Measurements from ENCODE around the gene COPS7A. TPM values are rescaled to one million over a fixed set of nuclear protein-coding genes. Genes with fewer than 3 reads are reported as not detected.

COPS7A gene
- total RNA-seq, 1 experiment from 2014 or later: 67.8 TPM

GRCh38 chr12:6751767-6752166 is 27.9 kb downstream of the COPS7A start:
- peak overlapping the region; percentile 92 for H3K27ac ChIP-seq (ENCODE audit: low read depth, low read length)
- RAD21 ChIA-PET (ENCODE audit: low non-redundant PET in 1 of 2, low total read pairs in 2 of 2, uncharacterized antibody in 2 of 2, unreplicated experiment in 2 of 2): interaction anchor here in 1 of 2 experiments (2.9 kb wide), 1 partner anchor 14 kb away, joined by 15 read pairs; the partner anchor contains the start of gene PTMS
- peaks cover 14 to 27% of the 10 kb centered on the region in 2 experiments; a peak in 3 of 4 replicates for H3K4me1 ChIP-seq (ENCODE audit: control insufficient read depth in 1 of 2, insufficient read depth in 2 of 2, low read length in 2 of 2)
- intact Hi-C loops (cut with micrococcal nuclease): loop anchor here (2.0 to 5.0 kb wide), 2 partner anchors 15 to 211 kb away; partner anchors contain the start of gene PTMS
- no peaks in the 10 kb centered on the region for H3K9me2 ChIP-seq (ENCODE audit: insufficient read depth)
- peaks cover 39 to 50% of the 10 kb centered on the region in 2 experiments; a peak in 3 of 4 replicates for H3K36me3 ChIP-seq (ENCODE audit: control insufficient read depth in 1 of 2, insufficient read depth in 2 of 2, low read length in 2 of 2)
- ATAC-seq: no peak
- no peak for DNase-seq (ENCODE audit: low read depth, low spot score)
- H3K4me2 ChIP-seq (ENCODE audit: low read length): peak overlapping the region; percentile 76
- no peaks in the 10 kb centered on the region for H4K20me1 ChIP-seq (ENCODE audit: insufficient read depth)
- TF ChIP-seq SRF (IDR thresholded peaks at IDR 0.05; ENCODE audit: low read depth) (no peak), MAX (IDR thresholded peaks at IDR 0.05) (no peak), FOSL1 (IDR thresholded peaks at IDR 0.05; ENCODE audit: low read depth) (no peak), ATF3 (IDR thresholded peaks at IDR 0.05) (no peak), SP1 (IDR thresholded peaks at IDR 0.05; ENCODE audit: low read depth) (no peak), YY1 (IDR thresholded peaks at IDR 0.05; ENCODE audit: extremely low read depth, insufficient replicate concordance, low read depth, low read length) (no peak), ZFX (IDR thresholded peaks at IDR 0.05) (no peak), CBX3 (IDR thresholded peaks at IDR 0.05; ENCODE audit: low read depth) (no peak), REST (IDR thresholded peaks at IDR 0.05; ENCODE audit: low read depth) (no peak), RAD21 (IDR thresholded peaks at IDR 0.05; ENCODE audit: low read depth) (no peak), ELF1 (IDR thresholded peaks at IDR 0.05; ENCODE audit: borderline replicate concordance, low read depth) (no peak)
- peak overlapping the region; percentile 99 for H3K9ac ChIP-seq (ENCODE audit: low read length)
- H3K27me3 ChIP-seq (ENCODE audit: insufficient read depth, low read length): no peaks in the 10 kb centered on the region
- H3K79me2 ChIP-seq (ENCODE audit: insufficient read depth, low read length): peaks cover 31% of the 10 kb centered on the region
- H2AFZ ChIP-seq (ENCODE audit: low read depth, low read length, poor library complexity, severe bottlenecking): no peak overlapping the region
- no TSS peak for BruUV-seq (replicated peaks)
- peak overlapping the region; percentile 94 to 99 for H3K4me3 ChIP-seq (replicated peaks in 1 of 2; ENCODE audit: low read depth in 1 of 2, low read length in 2 of 2)
- POLR2A ChIA-PET: interaction anchor here (1.1 to 3.3 kb wide), 6 partner anchors 12 to 218 kb away, joined by 3 to 41 read pairs (median 6); partner anchors contain the start of genes COPS7A, GAPDH, PTMS and TPI1
- CTCF ChIA-PET: interaction anchor here (0.8 to 4.6 kb wide), 5 partner anchors 14 to 117 kb away, joined by 3 to 53 read pairs (median 16); partner anchors contain the start of genes COPS7A and PTMS
- no peaks in the 10 kb centered on the region for H3K9me3 ChIP-seq (ENCODE audit: control insufficient read depth in 1 of 2, insufficient read depth in 1 of 2, low read depth in 1 of 2, low read length in 2 of 2)

Measured in HCT116 (cell line).